ENCODE data around the gene ASIC3.
"Not testable (repeated sequence)": the region's sequence is repeated elsewhere in the genome, so short reads cannot be mapped to it uniquely, and the experiment has no call there.

Gene ASIC3

DNA sequence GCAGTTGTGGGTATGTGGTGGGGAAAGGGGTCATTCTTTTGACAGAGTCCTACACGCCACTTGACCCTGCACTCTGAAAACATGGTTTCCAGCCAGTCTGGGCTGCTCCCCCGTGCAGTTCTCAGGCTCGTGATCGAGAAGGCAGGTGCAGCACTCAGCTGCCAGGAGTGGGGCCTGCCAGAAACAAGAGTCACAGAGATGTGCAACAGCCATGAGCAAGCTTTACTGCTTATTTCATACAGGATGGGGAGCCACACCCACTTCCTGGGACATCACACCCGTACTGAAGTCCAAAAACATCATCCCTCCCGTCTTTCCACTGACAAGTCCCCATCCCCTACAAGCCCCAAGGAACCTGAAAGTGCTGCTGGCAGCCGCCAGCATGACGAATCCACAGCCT lies 33.4 kb upstream of the ASIC3 start:
- DNase-seq: no peak

DNA sequence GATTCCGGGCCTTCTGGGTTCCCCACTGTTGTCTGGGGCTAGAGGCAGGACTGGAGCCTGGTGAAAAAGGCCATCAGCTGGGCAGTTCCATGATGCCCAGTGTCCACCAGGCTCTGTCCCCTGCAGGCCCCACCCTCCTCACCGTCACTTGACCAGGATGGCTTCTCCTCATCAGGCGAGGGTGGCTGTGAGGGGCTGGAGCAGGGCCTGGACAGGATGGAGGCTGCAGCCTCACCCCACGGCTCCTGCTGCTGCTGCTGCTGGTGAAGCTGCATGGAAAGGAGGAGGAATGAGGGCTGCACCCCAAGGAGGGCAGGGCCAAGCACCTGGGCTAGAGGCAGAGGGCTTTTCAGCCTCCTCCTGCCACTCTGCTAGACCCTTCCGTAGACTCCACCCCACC lies 32.4 kb upstream of the ASIC3 start:
- DNase-seq: no peak

DNA sequence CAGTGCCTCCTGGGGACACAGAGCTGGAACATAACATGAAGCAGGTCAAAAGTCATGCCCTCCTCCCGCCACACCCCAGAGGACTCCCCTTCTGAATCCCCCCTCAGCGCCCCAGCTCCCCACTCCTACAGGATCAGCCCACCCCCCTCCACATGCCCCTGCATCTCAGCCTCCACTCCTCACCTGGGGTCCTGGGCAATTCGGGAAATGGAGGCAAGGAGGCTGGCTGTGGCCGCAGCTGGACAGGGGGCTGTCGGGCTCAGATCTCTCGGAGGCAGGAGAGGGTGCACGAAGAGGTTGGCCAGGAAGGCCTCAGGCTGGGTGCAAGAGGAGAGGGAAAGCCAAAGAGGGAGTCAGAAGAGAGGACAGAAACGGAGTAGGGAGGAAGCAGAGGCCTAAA lies 31.8 kb upstream of the ASIC3 start:
- DNase-seq: no peak

DNA sequence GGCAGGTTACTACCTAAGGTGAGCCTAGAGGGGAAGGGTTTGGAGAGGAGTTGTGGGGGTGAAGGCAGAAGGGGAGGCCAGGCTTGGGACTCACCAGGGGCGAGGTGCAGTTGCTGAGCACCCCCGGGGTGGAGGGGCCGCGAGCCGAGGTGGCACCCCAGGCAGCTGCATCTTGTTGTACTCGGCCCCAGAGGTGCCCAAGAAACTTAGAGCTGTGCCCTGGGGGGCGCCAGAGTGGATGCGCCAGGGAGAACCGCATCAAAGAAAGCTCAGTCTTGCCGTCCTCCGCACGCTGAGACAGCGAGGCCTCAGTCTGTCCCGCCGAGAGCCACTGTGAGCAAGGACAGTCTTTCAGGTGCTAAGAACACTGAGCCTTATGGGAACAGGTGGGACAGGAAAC lies 31.4 kb upstream of the ASIC3 start:
- DNase-seq: no peak

DNA sequence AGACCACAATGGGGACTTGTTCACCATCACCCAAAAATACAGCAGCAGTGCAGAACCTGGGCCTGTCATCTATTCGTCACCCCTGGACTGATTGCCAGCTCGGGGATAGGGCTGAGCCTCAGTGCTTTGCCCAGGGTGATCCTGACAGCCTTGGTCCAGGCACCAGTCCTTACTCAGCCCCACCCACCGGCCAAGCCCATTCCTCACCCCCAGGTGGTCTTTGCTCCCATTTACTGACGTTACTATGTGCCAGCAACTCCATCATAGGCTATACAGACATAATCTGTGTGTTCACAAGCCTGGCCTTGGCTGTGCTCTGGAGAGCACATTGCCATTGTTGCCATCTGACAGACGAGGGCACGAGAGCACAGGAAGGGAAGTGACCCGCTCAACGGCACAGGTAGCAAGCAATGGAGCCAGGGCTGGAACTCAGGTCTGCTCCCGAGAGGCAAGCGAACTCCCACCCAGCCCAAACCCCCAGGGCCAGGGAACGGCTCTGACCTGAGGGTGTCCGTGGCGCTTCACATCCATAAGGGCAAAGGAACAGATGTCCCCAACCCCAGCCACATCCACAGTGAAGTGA lies 30.9 kb upstream of the ASIC3 start:
- no peak for DNase-seq

DNA sequence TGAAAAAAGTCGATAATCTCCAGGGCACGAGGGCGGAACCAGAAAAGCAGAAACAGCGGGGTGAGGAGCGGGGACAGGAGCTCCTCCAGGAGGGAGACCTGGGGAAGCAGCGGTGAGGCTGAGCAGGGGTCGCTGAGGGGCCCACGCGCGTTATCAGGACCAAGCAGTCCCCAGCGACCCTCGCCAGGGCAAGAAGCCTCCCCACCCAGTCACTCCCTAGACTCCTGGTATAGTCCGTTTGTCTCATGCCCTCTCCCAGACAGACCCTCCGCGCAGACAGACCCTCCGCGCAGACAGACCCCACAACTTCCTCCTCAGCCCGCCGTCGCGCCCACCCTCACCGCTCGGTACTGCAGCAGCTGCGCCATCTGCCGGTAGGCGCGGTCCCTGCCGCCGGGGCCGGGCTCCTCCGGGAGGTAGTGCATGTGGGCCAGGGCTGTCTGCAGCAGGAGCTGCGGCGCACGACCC lies 30.3 kb upstream of the ASIC3 start:
- peak; percentile 77 for DNase-seq

DNA sequence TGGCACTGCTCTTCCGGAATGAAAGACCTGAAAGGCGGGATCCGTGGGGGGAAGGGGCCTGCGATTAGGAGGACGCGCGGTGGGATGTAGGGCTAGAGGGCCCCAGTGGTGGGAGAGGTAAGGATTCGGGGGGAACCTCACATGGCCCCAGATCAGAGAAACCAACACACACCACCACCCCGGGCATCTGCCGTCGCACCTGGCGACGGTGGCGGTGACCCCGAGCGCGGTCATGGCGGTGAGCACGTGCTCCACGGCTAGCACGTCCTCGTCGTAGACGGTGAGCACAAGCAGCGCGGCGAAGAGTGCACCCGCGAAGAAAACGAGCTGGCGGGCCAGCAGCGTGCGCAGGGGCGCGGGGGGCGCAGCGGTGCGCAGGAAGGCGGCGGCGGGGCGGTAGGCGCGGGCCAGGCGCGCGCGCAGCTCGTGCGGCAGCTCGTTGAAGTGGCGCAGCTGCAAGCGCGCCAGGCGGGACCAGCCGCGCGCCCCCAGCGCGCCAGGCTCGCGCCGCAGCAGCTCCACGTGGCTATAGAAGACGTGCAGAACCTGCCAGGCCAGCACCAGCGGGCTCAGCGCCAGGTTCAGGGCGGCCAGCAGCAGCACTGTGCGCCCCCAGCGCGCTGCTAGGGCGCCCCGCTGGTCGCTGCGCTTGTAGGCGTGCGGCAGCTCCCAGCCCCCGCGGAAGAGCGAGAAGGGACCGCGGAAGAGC lies 29.8 kb upstream of the ASIC3 start:
- no peak for DNase-seq

DNA sequence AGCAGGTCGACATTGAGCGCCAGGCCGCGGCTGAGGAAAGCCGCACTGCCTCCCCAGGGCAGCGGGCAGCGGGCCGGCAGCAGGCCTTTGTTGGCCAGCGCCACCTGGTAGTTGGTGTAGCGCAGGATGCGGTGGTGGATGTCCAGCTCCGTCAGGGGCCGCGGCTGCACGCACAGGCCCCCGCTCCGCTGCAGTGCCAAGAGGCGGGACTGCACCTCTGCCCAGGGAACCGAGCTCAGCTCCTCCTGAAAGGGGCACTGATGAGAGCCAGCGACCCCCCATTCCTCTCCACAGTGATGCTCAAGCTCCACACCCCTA lies 29.2 kb upstream of the ASIC3 start:
- DNase-seq: no peak

DNA sequence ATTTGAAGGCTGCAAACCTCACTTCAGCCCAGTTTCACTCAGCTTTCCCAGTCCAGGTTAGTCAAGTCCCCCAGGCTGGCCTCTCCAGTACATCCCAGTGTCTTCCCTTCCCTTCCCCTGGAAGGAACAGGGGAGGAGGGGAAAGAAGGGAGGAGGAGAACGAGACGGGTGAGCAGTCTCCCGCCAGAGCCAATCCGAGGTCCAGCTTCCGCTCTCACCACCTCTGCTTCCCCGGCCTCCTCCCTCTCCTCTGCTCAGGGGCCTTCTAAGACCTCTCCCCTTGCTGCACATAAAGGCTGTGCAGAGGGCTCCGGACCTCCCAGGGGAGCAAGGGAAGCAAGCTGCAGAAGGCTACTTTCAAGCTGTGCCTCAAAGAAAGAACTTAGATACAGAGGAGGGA lies 28.1 kb upstream of the ASIC3 start:
- no peak for DNase-seq

DNA sequence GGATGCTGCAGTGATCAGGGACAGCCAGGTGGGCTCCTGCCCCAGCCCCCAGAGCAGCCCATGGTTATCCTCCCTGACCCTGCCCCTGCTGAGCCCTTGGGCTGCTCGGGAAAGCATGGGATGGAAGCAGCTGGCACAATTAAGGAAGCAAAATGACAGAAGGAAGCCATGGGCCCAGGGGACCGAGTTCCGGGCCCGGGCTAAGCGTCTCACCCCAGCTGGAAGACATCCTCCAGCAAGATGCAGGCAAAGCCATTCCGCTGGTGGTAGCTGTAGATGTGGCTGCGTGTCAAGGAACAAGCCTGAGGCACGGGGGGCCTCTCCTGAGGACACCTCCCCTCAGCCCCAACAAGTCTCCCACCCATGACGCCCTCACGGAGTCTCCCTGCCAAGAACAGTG lies 25.1 kb upstream of the ASIC3 start:
- no peak for DNase-seq

DNA sequence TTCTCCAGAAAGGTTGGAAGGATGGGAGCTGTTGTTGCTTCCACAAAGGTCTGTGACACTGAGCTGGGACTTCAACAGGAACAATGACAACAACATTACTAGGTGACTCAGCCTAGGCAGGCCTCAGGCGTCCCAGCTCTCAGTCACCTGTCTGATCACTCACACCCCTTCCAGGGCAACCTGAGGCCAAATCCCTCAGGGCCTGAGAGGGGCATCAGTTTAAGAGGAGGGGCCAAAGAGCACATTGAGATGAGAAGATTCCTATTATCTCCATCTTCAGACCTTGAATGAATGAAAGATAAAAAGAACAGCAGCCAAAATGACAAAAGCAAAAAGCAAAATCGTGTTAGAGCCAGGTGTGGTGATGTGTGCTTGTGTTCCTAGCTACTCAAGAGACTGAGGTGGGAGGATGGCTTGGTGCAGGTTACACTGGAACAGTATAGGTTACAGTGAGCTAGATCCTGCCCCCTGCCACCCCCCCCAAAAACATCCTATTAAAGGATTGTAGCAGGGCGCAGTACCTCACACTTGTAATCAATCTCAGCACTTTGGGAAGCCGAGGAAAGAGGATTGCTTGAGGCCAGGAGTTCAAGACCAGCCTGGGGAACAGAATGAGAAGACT lies 23.8 kb upstream of the ASIC3 start, which contains the start of gene ATG9B:
Gene ATG9B, minus strand, starts transcription at position 60 of the 622 bp plus-strand sequence. CDS start 71 bp downstream, outside the sequence.
- DNase-seq: no peak

DNA sequence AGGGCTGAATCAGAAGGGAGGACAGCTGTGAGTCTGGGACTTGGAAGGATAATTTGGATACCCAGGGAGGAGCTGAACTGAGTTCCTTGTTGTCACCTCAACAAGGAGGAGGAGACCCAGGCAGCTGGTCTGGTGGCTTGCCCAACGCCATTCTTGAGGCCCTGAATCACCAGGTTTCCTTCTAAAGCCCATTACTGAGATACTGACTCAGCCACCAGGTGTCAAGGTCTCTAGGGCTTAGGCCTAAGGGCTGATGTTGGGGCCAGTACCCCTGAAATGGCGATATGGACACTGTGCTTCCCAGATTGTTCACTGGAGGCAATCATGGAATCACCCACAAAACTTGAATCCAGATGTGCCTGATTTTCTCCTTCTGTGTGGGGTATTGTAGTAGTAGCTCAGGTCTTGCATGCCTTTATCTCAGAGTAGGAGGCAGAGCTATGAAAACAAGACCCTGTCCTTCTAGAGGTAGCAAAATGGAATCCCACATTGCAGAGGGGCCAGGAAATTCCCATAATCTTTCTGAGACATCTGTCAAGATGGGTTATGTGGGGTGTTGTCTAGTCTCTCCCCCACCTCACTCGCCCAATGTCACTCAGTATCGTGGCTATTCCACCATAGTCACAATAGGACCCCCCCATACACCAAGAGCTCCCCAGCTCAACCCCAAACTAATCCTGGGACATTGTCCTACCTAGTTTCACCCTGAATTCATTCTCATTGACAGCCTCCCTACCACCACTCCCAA lies 22.2 kb upstream of the ASIC3 start:
- DNase-seq: no peak

DNA sequence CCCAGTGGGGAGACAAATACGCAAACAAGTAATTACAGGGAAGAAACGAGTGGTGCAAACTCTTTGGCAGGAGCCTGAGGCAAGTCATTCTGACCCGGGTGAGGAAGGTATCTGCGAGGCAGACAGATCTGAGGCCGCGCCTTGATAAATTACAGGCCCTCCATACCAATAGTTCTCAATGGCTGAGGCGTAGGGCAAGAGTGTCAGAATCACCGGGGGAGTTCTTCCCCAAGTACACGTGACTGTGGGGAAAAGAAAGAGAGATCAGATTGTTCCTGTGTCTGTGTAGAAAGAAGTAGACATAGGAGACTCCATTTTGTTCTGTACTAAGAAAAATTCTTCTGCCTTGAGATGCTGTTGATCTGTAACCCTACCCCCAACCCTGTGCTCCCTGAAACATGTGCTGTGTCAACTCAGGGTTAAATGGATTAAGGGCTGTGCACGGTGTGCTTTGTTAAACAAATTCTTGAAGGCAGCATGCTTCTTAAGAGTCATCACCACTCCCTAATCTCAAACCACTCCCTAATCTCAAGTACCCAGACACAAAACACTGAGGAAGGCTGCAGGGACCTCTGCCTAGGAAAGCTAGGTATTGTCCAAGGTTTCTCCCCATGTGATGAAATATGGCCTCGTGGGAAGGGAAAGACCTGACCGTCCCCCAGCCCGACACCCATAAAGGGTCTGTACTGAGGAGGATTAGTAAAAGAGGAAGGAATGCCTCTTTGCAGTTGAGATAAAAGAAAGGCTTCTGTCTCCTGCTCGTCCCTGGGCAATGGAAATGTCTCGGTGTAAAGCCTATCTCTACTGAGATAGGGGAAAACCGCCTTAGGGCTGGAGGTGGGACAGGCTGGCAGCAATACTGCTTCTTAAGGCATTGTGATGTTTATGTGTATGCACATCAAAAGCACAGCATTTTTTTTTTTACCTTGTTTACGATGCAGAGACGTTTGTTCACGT lies 21.3 kb upstream of the ASIC3 start:
- DNase-seq: peak; percentile 93

DNA sequence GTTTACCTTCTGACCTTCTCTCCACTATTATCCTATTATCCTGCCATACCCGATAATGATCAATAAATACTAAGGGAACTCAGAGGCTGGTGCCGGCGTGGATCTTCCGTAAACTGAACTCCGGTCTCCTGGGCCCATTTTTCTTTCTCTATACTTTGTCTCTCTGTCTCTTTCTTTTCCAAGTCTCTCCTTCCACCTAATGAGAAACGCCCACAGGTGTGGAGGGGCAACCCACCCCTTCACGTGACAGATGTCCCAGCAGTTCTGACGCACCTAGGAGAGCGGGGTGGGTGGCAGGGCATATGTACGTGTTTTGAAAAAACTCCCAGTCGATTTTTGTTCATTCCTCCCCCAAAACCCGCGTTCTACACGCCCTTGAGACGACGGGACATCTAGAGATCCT lies 20.6 kb upstream of the ASIC3 start:
- not testable (repeated sequence) for DNase-seq

DNA sequence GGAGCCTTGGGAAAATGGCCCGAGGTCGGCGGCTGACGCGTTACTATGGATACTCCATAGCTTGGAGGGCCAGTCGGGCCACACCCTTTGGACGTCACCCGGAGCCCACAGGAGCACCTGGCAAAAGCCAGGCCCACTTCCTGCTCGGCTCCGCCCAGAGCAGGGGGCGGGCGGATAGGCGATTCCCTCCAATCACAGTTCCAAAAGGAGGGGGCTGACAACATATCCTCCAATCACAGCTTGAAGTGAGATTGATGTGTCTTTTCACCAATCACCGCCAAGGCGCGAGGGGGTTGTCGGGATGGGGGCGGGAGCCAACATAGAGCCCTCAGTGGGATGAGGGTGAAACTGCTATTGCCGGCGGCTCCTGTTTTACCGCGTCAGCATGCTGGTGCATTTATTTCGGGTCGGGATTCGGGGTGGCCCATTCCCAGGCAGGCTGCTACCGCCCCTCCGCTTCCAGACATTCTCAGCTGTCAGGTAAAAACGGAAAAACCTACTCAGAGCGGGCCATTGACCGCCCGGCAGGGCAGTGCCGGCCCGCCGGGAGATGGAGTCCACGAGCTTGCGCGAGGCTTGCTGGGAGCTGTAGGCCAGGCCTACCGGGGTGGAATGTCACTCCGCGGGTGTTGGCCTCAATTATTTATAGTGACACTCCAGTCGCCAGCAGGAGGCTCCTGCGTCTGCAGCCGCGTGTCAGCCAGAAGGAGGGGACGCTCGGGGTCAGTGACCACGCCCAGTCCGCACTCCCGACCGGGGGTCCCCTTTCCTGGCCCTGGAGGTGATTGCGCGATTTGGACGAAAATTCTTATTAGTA lies 20.0 kb upstream of the ASIC3 start, which contains the start of gene ABCB8:
Gene ABCB8, plus strand, starts transcription at position 320 of the 817 bp plus-strand sequence. Its CDS starts 66 bp downstream, at position 386.
- peak; percentile 98 for DNase-seq

DNA sequence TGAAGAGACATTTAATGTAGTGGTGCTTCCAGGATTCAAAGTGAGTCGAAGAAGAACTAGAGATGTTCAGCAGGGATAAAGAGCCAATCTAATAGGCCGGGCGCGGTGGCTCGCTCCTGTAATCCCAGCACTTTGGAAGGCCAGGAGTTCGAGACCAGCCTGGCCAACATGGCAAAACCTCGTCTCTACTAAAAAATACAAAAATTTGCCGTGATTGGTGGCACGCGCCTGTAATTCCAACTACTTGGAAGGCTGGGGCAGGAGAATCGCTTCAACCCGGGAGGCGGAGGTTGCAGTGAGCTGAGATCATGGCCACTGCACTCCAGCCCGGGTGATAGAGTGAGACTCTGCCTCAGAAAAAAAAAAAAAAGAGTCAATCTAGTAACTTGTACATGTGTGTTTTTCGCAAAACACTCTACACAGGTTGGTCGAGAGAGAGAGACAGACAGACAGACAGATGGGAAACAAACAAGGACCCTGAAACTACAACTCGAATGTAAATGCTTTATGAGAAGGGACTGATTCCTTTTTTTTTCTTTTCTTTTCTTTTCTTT lies 19.3 kb upstream of the ASIC3 start:
- DNase-seq: no peak

DNA sequence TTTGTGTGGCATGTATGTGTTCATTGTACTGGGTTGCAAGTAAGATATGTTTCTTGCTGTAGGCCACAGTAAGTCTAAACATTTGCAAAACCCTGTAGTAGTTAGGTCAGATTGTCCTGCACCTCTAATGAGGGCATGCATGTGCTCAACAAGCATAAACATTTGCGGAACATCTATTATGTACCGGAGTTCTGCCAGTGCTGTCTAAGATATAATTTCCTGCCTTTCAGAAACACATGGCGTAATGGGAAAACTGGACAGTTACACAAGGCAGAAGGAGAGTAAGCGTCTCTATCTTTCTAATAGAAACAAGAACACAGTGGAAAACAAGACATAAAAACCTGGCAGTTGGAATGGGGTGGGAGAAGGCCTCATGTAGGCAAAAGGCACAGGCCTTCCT lies 17.3 kb upstream of the ASIC3 start:
- no peak for DNase-seq

DNA sequence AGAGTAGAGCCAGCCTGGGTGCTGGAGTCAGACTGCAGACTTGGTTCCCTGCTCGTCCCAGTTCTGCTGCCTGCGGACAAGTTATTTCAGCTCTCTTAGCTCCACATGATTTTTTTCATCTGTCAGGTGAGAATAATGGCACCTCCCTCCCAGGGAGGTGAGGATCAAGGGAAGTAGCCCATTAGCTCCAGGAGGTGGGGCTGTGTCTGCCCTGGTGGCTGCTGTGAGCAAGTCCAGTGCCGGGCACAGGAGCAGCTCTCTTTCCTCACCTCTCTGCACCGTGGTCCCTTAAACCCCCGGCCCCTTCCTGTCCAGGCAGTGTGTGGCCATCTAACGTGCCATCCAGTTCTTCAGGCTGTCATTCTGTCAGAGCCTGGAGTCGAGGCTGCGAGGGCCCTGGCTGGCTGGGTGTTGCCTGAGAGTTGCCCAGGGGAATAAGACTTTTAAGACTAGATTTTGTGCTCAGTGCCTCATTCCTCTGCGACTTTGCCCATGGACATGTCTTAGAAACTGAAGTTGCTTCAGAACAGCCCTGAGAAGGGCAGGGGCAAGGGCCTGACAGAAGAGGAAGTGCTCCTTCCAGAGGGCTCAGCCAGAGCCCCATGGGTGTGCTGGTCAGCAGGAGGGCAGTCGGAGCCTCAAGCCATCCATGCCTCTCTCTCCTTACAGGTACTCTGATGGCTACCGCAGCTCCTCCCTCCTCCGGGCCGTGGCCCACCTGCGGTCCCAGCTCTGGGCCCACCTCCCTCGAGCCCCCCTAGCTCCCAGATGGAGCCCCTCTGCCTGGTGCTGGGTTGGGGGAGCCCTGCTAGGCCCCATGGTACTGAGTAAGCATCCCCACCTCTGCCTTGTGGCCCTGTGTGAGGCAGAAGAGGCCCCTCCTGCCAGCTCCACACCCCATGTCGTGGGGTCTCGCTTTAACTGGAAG lies 15.1 kb upstream of the ASIC3 start:
- no peak for DNase-seq

DNA sequence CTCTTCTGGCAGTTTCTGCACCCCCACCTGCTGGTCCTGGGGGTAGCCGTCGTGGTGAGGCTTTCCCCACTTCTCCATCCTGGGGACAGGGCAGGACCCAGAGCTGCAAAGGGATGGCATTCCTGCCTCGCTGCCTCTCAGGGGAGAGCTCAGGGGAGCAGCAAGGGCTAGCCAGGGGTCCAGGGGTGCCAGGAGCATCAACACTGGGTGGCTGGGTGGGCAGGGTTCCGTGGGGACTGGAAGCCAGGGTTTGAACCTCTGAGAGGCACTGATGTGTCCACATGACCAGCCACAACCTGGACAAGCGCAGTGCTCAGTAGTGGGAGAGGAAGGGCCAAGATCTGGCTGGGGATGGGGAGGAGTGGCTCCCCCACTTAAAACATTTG lies 14.5 kb upstream of the ASIC3 start:
- DNase-seq: no peak
